Central memory CD4-positive, alpha-beta T cell (primary cell): Measurements from ENCODE around the gene RELN.

Experiments used
- DNase-seq: peaks from one replicate; pipeline ENCODE4 v3.0.0; 2022

The RELN gene

GRCh38 chr7:103889451-103889850, 100.0 kb downstream of the RELN start:
- DNase-seq = no peak

GRCh38 chr7:103888603-103889153, 100.8 kb downstream of the RELN start:
- DNase-seq = no peak

- DNase-seq = no peak
Observed at GRCh38 chr7:103887853-103888602, 101.4 kb downstream of the RELN start.

- no peak for DNase-seq
Observed at GRCh38 chr7:103887050-103887449, 102.4 kb downstream of the RELN start.

- no peak for DNase-seq
Observed at GRCh38 chr7:103879928-103880600, 109.4 kb downstream of the RELN start.

GRCh38 chr7:103879411-103879810, 110.0 kb downstream of the RELN start:
- DNase-seq = no peak

- no peak for DNase-seq
Observed at GRCh38 chr7:103877565-103877964, 111.9 kb downstream of the RELN start.

GRCh38 chr7:103875718-103876117, 113.7 kb downstream of the RELN start:
- DNase-seq = no peak

- no peak for DNase-seq
Observed at GRCh38 chr7:103871473-103871872, 118.0 kb downstream of the RELN start.

- no peak for DNase-seq
Observed at GRCh38 chr7:103870664-103871063, 118.8 kb downstream of the RELN start.

- DNase-seq = no peak
Observed at GRCh38 chr7:103867874-103868273, 121.6 kb downstream of the RELN start.

GRCh38 chr7:103866919-103867318, 122.5 kb downstream of the RELN start:
- DNase-seq = no peak

GRCh38 chr7:103865442-103865841, 124.0 kb downstream of the RELN start:
- DNase-seq = no peak

GRCh38 chr7:103862302-103863035, 127.0 kb downstream of the RELN start:
- no peak for DNase-seq

GRCh38 chr7:103859709-103860108, 129.7 kb downstream of the RELN start:
- no peak for DNase-seq

GRCh38 chr7:103857435-103857834, 132.0 kb downstream of the RELN start:
- DNase-seq = no peak

GRCh38 chr7:103856929-103857328, 132.5 kb downstream of the RELN start:
- DNase-seq = no peak

GRCh38 chr7:103855671-103856070, 133.8 kb downstream of the RELN start:
- no peak for DNase-seq

- DNase-seq = no peak
Observed at GRCh38 chr7:103854611-103855010, 134.8 kb downstream of the RELN start.

- no peak for DNase-seq
Observed at GRCh38 chr7:103851357-103851756, 138.1 kb downstream of the RELN start.

- no peak for DNase-seq
Observed at GRCh38 chr7:103843689-103844480, 145.6 kb downstream of the RELN start.

GRCh38 chr7:103833401-103833800, 156.1 kb downstream of the RELN start:
- no peak for DNase-seq

GRCh38 chr7:103832438-103832837, 157.0 kb downstream of the RELN start:
- no peak for DNase-seq
